ENCODE results near the gene EFNA5.

Gene EFNA5

DNA sequence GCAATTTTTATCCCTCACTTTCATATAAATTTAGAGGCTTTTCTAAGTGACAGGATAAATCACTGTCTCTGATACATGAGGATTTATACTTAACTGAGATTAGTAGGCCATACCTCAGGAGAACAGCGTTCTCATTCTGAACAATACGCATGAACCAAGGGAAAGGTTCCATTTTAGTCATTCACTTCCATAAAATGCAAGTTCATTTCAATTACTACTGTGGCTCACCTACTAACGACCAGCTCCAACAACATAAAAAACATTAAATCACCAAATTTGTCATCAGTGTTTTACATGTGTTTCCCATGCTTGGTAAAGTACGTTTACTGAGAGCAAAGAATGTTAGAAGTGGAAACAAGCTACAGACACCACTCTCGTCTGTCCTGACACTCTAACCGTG, 67.4 kb downstream of the EFNA5 start:
- DNase-seq (ENCODE audit: low read depth): no peak

DNA sequence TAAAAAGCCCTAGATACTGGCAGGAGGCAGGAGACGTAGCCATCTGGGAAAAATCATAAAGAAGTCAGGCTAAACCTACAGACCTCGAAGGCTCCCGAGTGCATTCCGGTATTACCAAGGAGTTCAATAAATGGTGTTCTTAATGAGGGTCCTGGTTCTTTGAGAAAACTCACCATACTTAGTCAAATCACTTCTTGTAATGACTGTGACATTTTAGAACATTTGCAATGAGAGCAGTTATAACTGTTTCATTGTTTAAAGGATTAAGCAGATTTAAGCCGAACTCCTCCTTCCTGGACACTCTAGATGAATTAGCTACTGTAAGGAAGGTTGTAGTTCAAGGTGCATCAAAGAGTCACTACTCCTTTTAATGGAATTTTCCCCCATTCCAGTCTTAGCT, 67.8 kb downstream of the EFNA5 start:
- no peak for DNase-seq (ENCODE audit: low read depth)

DNA sequence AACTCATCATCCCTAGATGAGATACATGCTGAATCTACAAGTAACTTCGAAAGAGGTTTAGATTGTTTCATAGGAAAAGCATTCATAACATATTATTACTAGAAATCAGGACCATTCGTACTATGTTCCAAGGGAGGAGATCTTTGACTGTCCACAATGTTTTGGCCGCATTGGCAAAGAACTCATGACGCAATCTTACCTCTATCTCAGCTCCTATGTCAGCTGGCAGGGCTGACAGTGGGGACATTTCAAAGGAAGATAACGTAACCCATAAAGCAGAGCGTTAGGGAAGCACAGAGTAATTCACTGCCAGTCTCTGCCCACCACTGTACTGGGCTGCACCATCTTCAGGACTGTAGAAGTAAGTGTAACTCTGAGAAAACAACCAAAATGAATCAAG, 69.7 kb downstream of the EFNA5 start:
- DNase-seq (ENCODE audit: low read depth): no peak

DNA sequence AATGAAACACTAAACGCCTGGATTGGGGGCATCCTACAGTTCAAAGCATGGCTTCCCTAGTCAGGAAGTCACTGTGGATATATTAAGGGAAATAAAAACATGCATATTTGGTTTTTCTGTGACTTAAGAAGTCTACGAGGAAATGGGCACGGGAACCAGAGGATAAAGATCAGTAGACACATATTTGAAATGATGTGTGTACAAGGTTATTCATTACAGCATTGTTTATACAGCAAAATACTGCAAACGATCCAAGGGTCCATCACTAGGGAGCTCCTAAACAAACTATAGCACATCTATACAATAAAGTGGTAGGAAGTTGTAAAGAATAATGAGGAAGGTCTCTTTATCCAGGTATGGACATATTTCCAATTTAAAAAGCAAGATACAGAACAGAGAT, 71.8 kb downstream of the EFNA5 start:
- no peak for DNase-seq (ENCODE audit: low read depth)

DNA sequence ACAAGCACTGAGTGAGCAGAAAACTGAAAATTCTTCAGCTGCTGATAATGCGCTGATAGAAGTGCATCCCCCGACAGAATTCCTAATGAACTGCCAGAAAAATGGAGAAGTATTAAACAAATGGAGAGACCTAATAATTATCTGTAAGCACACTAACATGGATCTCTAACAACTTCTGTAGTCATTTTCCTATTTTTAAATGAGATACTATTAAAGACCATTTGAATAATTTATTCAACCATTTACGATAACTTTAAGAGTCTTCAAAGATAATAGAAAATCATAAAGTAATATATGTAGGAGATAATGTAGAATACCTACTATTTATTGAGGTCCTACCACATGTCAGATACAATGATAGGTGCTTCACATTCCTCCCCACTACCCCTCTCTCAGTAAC, 72.9 kb downstream of the EFNA5 start:
- DNase-seq (ENCODE audit: low read depth): no peak

DNA sequence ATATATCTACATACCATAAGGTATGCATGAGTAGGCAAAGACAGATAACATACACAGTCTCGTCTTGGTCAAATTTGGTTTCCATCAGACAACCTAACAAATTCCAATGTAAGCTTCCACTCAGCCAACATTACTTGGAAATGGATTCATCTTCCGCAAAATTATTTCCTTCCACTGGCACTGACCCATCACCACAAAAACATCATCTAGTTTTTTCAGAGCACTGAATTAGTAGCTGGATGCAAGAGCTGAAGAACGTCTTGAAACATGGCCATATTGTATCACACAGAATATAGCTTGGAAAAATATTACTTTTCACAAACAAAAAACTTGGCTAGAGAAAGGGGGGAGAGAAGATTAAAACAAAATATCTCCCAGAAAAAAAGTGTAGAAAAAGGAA, 73.5 kb downstream of the EFNA5 start:
- no peak for DNase-seq (ENCODE audit: low read depth)

DNA sequence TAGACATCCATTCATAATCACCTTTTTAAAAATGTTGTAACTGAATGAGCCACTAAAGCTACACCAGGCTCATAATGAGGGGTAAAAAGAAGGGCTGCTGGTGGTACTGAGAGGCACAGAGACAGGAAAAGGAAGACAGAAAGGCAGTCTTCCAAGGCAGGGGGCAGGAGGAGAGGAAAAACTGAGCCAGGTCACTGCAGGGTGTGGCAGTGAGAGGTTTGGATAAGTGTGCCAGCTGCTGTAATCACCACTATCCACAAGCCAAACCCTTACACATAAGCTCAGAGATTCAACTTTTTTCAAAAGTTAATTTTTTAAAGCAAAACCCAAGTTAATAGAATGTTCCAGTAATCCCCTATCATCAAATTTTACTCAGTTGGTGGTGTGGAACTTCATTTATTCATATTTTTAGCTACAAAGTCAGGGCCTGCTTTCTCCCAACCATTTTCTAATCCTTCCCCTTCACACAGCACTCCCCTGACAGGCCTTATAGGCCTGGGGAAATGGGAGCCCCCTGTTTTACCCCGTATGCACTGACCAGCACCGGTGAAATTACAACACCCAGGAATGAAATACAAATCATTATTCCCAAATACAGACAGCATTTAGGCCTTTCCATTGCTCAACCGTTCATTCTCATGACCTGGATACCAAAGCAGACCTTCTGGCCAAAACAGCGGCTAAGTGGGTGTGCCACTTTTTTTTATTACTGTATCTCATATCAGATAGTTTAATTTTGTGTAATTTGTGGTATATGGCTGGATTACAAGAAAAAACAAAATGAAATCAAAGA, 76.3 kb downstream of the EFNA5 start:
- no peak for DNase-seq (ENCODE audit: low read depth)

DNA sequence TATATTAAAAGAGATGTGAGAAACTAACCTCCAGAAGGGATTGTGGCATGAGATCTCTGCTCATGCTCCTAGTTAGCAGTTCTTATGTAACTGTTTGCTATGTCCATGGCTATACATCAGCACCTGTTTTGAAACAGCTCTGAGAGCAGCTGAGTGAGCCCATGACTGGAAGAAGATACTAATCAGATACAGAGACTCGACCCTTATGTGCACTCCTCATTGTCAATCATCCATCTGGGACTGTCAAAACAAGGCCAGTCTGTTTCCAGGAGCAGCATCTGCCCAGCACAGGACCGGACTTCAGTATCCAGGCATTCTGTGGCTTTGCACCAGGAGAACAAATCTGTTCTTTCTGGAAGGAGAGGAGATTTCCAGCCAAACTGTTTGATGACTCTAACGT, 77.7 kb downstream of the EFNA5 start:
- DNase-seq (ENCODE audit: low read depth): no peak

DNA sequence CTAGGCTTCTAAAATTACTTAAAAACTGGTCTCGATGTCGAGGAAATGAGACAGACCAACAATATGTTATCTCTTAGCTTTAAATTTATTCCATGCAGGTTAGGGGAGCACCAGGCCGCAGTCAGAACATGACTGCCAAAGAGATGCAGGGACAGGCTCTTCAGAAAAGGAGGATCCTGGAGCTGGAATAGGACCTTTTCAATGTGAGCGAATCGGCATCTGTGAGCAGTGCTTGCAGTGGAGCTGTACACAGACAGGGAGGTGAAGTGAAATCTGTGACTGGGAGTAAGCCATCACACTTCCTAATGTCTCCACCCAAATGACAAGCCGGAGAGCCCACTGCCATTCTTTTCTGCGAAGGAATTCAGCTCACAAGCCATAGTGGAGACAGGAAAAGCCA, 78.2 kb downstream of the EFNA5 start:
- DNase-seq (ENCODE audit: low read depth): no peak

DNA sequence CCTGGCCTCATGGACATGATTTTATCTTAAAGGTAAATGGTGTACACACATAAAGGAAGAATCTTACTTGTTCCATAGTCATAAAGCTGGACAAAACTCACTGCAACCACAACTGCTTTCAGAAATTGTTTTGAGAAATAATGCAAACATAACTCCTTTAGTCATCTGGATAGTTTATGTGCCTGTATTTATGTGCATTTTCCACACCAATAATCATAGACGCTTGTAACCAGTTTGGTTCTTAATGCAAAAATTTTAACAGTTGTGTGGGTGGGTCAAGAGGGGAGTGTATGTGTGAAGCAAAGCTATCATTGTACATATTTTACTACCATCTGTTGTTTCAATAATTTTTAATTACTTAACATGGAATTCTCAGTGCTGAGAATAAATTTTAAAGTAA, 80.1 kb downstream of the EFNA5 start:
- no peak for DNase-seq (ENCODE audit: low read depth)

DNA sequence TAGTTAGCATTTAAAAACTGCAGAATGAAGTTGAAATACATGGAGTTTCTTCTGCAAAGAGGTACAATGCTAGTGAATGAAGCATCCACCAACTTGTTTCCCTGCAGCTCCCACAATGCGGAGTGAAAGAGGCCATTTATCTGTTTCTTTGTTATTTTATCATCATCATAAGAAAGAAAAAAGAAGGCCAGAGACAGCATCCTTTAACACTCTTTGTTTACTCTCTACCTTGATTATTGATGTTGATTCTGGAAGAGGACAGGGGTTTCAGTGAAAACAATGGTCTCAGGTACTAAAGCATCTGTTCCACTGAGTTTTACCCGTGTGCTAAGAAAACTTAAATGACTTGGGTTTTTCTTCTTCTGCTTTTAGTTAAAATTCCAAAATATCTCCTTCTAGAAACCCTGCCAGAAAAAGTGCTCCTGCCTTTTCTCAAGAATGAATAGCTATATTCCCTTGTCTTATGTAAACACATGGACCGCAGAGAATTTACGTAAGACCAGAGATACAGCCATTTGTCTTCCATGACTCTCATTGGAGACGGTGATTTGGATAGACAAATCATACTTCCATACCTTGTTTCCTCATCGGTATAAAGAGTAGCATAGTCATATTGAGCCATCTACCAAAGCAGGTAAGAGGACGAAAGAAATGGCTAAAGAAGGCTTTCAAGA, 81.1 kb downstream of the EFNA5 start:
- DNase-seq (ENCODE audit: low read depth): no peak

DNA sequence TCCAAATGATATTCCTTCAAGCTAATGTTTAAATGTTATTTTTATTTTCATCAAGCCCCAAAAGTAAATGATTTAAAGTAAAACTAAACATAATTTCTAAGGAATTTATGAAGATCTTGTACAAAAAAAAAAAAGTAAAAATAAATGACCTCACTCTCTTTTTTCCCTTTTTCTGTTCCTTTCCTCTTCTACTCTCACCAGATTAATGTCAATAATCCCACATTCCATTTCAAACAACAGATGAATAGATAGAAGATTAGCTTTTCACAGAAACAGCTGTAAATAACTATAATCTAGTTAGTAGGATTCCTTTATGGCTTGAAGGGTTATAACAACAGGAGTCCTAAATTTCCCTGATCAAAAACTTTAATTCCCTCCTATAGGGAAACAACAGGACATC, 88.1 kb downstream of the EFNA5 start:
- DNase-seq (ENCODE audit: low read depth): no peak

DNA sequence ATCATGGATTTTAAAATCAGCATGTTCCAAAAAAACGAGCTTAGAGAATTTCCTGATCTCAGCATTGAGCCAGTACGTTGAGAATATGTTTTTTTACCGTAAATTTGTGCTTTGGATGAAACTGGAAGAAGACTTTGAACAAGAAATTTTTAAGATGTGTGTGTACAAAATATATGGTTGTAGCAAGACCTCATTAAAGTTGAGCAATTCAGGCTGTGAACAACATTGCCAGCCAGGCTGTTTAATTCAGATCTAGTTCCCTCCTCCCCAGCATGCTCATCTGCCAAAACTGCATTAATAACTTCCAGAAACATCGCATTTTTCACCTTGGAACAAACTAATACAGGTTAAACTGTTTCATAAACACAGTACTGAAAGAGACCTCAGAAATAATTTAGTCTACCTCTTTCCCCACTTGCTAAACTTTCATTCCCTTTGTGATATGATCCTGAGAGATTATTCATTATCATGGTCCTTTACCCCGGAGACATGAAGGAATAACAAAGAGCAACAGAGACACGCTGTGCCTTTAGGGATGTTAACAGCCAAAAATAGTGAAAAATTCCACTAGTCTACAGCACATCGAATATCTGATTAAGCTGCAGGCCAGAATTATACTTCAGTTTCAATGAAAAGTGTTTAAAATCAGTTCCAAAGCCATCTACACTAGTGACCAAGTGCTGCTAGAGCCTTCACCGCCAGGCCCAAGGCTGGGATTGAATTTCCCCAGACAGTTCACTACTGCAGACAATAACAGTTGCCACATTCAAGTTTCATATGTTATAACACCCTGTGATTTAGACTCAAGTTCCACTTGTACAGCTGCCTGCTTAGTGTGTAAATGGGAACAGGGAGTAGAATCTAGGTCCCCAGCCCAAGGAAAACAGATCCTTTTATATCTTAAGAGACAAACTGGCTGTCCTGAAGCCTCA, 89.6 kb downstream of the EFNA5 start:
- DNase-seq (ENCODE audit: low read depth): no peak

DNA sequence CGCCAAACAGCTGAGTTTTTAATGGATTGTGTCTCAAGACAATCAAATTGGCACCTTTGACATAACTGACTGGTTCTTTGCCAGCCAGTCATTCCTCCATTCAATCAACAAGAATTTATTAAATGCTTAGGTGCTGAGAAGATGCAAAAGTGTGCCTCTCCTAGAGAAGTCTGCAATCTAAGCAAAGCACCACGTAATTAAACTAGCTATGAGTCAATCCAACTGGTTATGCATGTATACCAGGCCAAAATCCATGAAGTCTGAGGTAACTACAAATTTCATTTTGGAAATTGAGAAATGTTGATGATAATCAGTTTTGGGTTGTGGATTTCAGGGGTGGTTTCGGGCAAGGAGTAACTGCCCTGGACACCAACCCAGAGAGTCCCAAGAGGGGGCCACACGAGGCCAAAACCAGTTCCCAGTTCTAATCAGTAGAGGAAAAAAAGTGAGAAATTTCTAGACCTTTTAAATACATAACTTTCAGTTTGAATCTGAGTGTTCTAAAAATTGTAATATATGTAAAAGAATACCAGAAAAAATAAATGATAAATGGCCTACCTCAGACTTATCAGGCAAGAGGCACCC, 92.6 kb downstream of the EFNA5 start:
- no peak for DNase-seq (ENCODE audit: low read depth)

DNA sequence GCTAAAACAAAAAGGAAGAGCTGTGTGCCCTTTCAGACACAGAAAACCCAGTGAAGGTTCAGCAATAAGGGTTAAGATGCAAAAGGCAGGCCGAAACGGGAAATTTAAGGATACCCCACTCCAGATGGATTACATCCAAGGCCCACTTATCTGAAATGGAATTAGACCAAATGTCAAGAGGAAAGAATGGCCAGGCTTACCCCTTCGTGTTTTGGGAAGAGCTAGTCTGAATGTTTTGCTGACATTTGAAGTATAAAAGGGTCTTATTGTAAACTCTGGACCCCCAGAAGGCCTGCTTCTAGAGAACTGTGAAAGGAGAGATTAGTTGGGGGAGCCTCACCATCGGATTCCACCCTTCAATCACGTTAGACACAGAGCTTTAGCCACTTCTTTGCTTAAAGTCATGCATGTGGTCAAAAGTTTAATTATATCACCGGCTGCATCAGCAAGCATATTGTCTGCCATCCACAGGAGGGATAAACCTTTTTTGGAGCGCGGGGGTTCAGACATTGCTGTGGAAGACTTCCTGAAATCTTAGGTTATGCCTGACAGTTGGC, 93.3 kb downstream of the EFNA5 start:
- DNase-seq (ENCODE audit: low read depth): no peak

DNA sequence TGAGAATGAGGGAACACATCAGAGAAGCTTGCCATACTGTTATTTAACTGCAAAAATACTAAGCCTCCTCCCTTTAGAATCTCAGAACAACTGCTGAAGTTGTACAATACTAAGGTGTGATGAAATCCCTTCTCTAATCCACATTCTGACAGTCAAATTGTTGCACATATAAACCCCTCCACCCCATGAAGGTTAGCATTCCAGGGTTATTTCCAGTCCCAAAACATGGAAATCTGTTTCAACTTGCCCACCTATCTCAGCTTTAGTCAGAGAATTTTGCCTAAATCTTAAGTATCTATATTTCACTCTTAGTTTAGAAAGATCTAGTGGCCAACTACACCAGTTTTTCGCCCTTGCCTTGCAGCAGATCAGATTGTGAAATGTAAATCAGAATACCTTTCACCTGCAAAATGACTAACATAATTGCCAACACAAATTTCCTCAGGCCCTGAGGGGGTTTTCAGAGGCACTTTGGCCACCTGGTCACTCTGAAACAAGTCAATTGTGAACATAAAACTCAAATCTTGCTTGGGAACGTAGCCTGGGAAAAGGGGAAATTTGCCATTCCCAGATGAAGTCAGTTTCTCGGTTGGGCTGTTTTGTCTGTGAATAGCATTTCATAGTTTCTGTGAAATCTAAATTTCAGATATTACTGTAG, 93.9 kb downstream of the EFNA5 start:
- DNase-seq (ENCODE audit: low read depth): no peak

DNA sequence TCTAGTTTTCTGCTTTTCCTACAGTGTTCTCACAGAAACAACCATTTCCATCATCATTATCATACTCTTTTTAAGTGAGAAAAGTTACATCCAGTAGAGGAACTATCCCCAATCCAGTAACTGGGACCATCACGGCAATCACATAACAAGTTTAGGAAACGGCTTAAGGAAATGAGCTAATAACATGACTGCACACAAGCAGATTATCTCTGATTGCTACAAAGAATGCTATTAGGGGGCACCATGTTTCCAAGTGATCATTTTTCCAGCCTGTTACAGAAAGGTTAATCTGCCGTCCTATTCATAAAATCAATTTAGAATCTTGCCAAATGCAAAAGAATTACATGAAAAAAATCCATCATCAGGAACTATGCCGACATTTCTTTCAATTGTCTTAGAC, 94.6 kb downstream of the EFNA5 start:
- DNase-seq (ENCODE audit: low read depth): no peak

DNA sequence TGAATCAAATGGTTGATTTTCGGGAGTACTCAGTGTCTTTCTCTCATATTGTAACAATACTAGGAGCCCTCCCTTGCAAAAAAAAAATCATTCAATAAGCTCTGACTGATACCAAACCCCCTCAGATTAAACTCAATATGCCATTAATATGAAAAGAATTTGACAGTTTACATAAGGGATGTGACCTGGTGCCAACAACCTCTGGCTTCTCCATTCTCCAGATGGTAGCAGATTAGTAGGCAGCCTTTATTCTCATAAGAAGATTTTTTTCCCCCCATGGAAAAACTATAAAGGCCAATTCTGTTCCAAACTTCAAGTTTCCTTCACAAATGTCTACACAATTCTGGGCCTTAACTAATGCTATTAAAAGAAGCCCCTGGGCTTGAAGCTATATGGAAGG, 96.5 kb downstream of the EFNA5 start:
- no peak for DNase-seq (ENCODE audit: low read depth)

DNA sequence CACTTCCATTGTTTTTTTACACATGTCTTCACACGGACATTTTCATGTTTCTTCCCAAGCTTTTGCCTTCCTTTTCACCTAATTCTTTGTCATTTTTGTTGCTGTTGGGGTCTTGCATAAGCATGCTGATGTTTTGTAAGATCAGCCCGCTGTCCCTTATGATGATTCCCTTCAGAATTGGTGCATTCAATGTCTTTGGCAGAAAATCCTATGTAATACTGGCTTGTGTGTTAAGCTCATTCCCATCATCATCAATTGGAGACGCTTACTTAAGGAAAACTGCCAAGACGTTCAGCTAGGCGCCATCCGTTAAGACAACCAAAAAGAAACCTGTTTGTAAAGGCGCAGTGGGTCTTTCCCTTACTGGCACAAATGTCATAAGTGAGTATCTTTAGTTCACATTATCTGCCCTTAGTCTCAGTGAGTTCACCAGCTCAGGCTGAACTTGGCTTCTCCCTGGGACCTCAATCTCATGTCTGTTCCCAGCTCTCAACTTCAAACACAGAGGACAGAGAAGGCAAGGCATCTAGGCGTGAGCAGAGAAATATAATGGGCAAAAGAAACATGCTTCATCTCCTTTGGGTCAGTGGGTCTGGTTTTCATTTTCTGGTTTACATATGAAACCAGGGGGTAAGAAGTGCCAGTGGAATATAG, 97.9 kb downstream of the EFNA5 start:
- DNase-seq (ENCODE audit: low read depth): no peak

DNA sequence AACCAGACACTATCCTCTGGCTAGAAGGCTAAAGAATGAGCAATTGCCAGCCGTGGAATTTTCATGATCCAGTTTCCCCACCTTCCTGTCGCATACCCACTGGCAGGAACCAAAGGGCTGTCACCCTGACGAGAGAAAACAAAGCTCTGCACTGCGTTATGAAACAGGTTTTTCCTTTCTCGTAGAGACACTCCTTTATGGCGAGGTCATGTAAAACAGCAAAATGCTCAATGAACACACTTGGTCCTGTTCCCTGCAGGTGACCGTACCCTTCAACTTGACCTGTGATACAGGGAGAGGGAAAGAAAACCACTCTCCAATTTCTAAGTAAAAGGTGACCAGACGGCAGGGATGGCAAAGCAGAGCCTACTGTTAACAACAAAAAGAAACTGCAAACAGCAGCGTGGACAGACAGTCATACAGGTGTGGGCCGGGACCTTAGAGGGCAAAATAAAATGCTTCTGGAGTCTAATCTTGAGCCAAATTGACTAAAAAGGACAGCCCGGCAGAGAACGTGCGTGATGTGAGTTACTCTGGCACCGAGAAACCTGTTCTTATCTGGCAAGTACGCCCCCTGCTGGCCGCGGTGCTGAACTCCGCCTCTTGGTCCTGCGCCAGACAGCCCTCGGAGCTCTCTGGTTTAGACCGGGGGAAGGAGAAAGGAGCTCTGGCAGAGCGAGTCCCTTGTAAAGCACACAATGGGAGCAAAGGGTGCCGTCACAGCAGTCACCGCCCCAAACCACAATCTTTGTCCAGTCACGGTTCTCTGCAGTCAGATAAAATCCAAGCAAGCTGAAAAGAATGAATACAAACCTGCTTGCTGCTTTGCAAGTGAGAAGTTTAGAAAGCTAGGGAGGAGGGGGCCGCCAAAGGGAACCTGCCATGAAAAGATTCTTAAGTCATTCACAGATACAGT, 98.9 kb downstream of the EFNA5 start:
- DNase-seq (ENCODE audit: low read depth): peak; percentile 41
